Measurements from ENCODE around the gene CD209.

GRCh38 chr19:7743425-7743841, 3.9 kb downstream of the CD209 start:
- TF ChIP-seq, protein P1, sequence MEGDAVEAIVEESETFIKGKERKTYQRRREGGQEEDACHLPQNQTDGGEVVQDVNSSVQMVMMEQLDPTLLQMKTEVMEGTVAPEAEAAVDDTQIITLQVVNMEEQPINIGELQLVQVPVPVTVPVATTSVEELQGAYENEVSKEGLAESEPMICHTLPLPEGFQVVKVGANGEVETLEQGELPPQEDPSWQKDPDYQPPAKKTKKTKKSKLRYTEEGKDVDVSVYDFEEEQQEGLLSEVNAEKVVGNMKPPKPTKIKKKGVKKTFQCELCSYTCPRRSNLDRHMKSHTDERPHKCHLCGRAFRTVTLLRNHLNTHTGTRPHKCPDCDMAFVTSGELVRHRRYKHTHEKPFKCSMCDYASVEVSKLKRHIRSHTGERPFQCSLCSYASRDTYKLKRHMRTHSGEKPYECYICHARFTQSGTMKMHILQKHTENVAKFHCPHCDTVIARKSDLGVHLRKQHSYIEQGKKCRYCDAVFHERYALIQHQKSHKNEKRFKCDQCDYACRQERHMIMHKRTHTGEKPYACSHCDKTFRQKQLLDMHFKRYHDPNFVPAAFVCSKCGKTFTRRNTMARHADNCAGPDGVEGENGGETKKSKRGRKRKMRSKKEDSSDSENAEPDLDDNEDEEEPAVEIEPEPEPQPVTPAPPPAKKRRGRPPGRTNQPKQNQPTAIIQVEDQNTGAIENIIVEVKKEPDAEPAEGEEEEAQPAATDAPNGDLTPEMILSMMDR (IDR thresholded peaks at IDR 0.05), result no peak
- no peak for TF ChIP-seq EZH2 (IDR thresholded peaks at IDR 0.05)

Data from neural progenitor cell (in vitro differentiated cells).